ENCODE measurements around the gene OSBPL8. TPM values are rescaled to one million over a fixed set of nuclear protein-coding genes. Genes with fewer than 3 reads are reported as not detected.

OSBPL8 gene
- total and polyA plus RNA-seq, 2 of the 8 experiments (the other 6 are each of a cell fraction or from before 2014, with no cell fraction given): 10.9 to 81.1 TPM

DNA sequence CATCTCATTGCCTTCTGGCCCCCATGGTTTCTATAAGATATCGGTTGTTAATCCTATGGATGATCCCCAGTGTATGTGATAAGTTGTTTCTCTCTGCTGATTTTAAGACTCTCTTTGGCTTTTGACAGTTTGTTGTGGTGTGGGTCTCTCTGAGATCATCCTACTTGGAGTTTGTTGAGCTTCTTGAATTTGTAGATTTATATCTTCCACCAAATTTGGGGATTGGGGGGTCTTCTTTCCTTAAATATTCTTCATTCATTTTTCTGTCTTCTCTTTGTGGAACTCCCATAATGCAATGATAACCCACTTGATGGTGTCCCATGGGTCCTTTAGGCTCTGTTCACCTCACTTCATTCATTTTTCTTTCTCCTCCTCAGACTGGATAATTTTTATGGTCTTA lies 191.3 kb downstream of the OSBPL8 start:
- Histone ChIP-seq H3K9ac (replicated peaks in 1 of 4; ENCODE audit: extremely low read depth in 1 of 4, low read depth in 3 of 4, low read length in 3 of 4) (no peak overlapping the region), H3K79me1 (ENCODE audit: low read depth, low read length) (no peaks in the 10 kb centered on the region), H2AFZ (ENCODE audit: low read length) (no peak overlapping the region), H3K27ac (ENCODE audit: low read depth, low read length) (no peak overlapping the region), H4K91ac (replicated peaks; ENCODE audit: insufficient read length, low read length) (no peak overlapping the region), H3K4me2 (ENCODE audit: insufficient read depth in 1 of 2, low read depth in 2 of 2, low read length in 2 of 2) (no peak overlapping the region), H3K14ac (ENCODE audit: insufficient read length) (no peak overlapping the region), H3K23me2 (ENCODE audit: low read depth, low read length) (no peaks in the 10 kb centered on the region), H2BK15ac (ENCODE audit: low read length) (no peak overlapping the region), H2BK120ac (replicated peaks; ENCODE audit: low read depth, low read length) (no peak overlapping the region), H3K4me3 (ENCODE audit: extremely low read depth in 1 of 4, insufficient read depth in 2 of 4, low read depth in 3 of 4, low read length in 4 of 4) (no peak overlapping the region), H3K4me1 (replicated peaks in 1 of 4; ENCODE audit: control insufficient read depth in 3 of 4, insufficient read depth in 4 of 4, low read length in 3 of 4) (no peaks in the 10 kb centered on the region), H4K8ac (ENCODE audit: extremely low read depth, insufficient read depth, low read length) (no peak overlapping the region), H4K5ac (ENCODE audit: insufficient read length, low read depth, low read length) (no peak overlapping the region), H3K27me3 (replicated peaks in 1 of 4; ENCODE audit: control insufficient read depth in 3 of 4, extremely low read depth in 1 of 4, insufficient read depth in 3 of 4, low read length in 3 of 4) (no peaks in the 10 kb centered on the region), H3K23ac (ENCODE audit: insufficient read length) (no peak overlapping the region), H2BK5ac (ENCODE audit: low read depth, low read length) (no peak overlapping the region), H4K20me1 (replicated peaks in 1 of 2; ENCODE audit: control insufficient read depth in 1 of 2, insufficient read depth in 2 of 2, low read length in 2 of 2) (no peaks in the 10 kb centered on the region), H2AK5ac (ENCODE audit: low read depth, low read length) (no peak overlapping the region), H3K4ac (replicated peaks; ENCODE audit: insufficient read length, low read depth, low read length) (no peak overlapping the region), H3K18ac (ENCODE audit: extremely low read depth, low read length) (no peak overlapping the region), H3K56ac (replicated peaks; ENCODE audit: insufficient read length, low read depth, low read length) (no peak overlapping the region), H3K36me3 (ENCODE audit: control insufficient read depth in 2 of 4, insufficient read depth in 4 of 4, low read length in 3 of 4) (peaks cover 0 to 41% (median 17%) of the 10 kb centered on the region in 4 experiments; a peak in 6 of 8 replicates), H2BK20ac (ENCODE audit: low read length) (no peak overlapping the region), H3K79me2 (ENCODE audit: control insufficient read depth in 1 of 2, insufficient read depth in 2 of 2, low read length in 2 of 2) (no peaks in the 10 kb centered on the region), H3K9me3 (ENCODE audit: insufficient read depth in 2 of 2, low read depth in 1 of 2, low read length in 1 of 2) (no peaks in the 10 kb centered on the region), H2BK12ac (ENCODE audit: low read depth, low read length) (no peak overlapping the region)
- ChIA-PET POLR2A (ENCODE audit: partially characterized antibody) (no interaction called here), CTCF (ENCODE audit: partially characterized antibody) (interaction anchor here (0.6 to 1.3 kb wide), 4 partner anchors 8 to 254 kb away, joined by 3 read pairs; partner anchors contain the start of gene BBS10)
- DNase-seq (ENCODE audit: low read depth in 1 of 2, low spot score in 2 of 2): no peak
- WGBS, 2 experiments (ENCODE audit: extremely low coverage in 1 of 2, insufficient coverage in 1 of 2, insufficient read length in 1 of 2, insufficient replicate concordance in 2 of 2, low coverage in 1 of 2, low lambda C conversion rate in 2 of 2, missing lambda C conversion rate in 1 of 2): 95% methylated on average over 1 of the region's 1 CpG; no CpG with 5 or more reads in 1 of the 2 experiments
- no peak for FAIRE-seq
- TF ChIP-seq CEBPB (IDR thresholded peaks at IDR 0.05; ENCODE audit: low read depth, low read length) (no peak), TAF1 (IDR thresholded peaks at IDR 0.05; ENCODE audit: low read depth, low read length) (no peak), TBP (IDR thresholded peaks at IDR 0.05; ENCODE audit: low read depth, low read length) (no peak), ASH2L (IDR thresholded peaks at IDR 0.05; ENCODE audit: low read length) (no peak), BACH1 (IDR thresholded peaks at IDR 0.05; ENCODE audit: low read length) (no peak), POU5F1 (IDR thresholded peaks at IDR 0.05; ENCODE audit: low read depth, low read length) (no peak), KDM1A (IDR thresholded peaks at IDR 0.05; ENCODE audit: borderline replicate concordance, low read length) (no peak), SRF (IDR thresholded peaks at IDR 0.05; ENCODE audit: low read depth, low read length) (no peak), BCL11A (IDR thresholded peaks at IDR 0.05; ENCODE audit: low read depth in 2 of 2, low read length in 2 of 2) (no peak), TEAD4 (IDR thresholded peaks at IDR 0.05; ENCODE audit: low read depth, low read length) (no peak), EP300 (IDR thresholded peaks at IDR 0.05; ENCODE audit: borderline replicate concordance in 1 of 2, low read depth in 2 of 2, low read length in 2 of 2) (no peak)
- TF ChIP-seq, protein P1, sequence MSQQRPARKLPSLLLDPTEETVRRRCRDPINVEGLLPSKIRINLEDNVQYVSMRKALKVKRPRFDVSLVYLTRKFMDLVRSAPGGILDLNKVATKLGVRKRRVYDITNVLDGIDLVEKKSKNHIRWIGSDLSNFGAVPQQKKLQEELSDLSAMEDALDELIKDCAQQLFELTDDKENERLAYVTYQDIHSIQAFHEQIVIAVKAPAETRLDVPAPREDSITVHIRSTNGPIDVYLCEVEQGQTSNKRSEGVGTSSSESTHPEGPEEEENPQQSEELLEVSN (IDR thresholded peaks at IDR 0.05): no peak

Measured in H1 (cell line).